ENCODE data around the gene SHANK3.
A peak's percentile ranks its signal among the peaks of the same experiment; 100 is the strongest.

SHANK3 gene

GRCh38 chr22:50672471-50673230, at the start of gene SHANK3:
Gene SHANK3 (plus strand): TSS chr22:50672823.
- TF ChIP-seq CTCF (IDR thresholded peaks at IDR 0.05): no peak
- peak within 1 kb of the TSS; percentile 60 for H3K4me3 ChIP-seq
- DNase-seq (ENCODE audit: low spot score): peak; percentile 74
- H3K27ac ChIP-seq: peak within 1 kb of the TSS in 1 of 2 donors; percentile 71

GRCh38 chr22:50624347-50625130, 48.1 kb upstream of the SHANK3 start:
- no peak for TF ChIP-seq CTCF (IDR thresholded peaks at IDR 0.05)
- DNase-seq (ENCODE audit: low spot score): no peak
- Histone ChIP-seq H3K27ac (no peak overlapping the region), H3K4me3 (no peak overlapping the region)

- H3K4me3 ChIP-seq: no peak overlapping the region
- no peak for TF ChIP-seq CTCF (IDR thresholded peaks at IDR 0.05)
- H3K27ac ChIP-seq: no peak overlapping the region
- DNase-seq (ENCODE audit: low spot score): no peak
Measured at GRCh38 chr22:50625131-50625567, 47.5 kb upstream of the SHANK3 start.

- no peak for TF ChIP-seq CTCF (IDR thresholded peaks at IDR 0.05)
Measured at GRCh38 chr22:50625568-50626313, 46.9 kb upstream of the SHANK3 start.

GRCh38 chr22:50626314-50626849, 46.2 kb upstream of the SHANK3 start:
- Histone ChIP-seq H3K27ac (no peak overlapping the region), H3K4me3 (no peak overlapping the region)
- no peak for DNase-seq (ENCODE audit: low spot score)
- TF ChIP-seq CTCF (IDR thresholded peaks at IDR 0.05): no peak

More at GRCh38 chr22:50625568-50626313, 46.9 kb upstream of the SHANK3 start:
- Histone ChIP-seq H3K27ac (no peak overlapping the region), H3K4me3 (no peak overlapping the region)
- no peak for DNase-seq (ENCODE audit: low spot score)

GRCh38 chr22:50626850-50627641, 45.6 kb upstream of the SHANK3 start:
- Histone ChIP-seq H3K27ac (peak overlapping the region in 1 of 2 donors; percentile 62), H3K4me3 (peak overlapping the region; percentile 79)
- TF ChIP-seq CTCF (IDR thresholded peaks at IDR 0.05): no peak
- DNase-seq (ENCODE audit: low spot score): no peak
